ENCODE results near the gene CCDC69.
"Not testable (repeated sequence)": the region's sequence is repeated elsewhere in the genome, so short reads cannot be mapped to it uniquely, and the experiment has no call there.

Gene CCDC69, protein sequence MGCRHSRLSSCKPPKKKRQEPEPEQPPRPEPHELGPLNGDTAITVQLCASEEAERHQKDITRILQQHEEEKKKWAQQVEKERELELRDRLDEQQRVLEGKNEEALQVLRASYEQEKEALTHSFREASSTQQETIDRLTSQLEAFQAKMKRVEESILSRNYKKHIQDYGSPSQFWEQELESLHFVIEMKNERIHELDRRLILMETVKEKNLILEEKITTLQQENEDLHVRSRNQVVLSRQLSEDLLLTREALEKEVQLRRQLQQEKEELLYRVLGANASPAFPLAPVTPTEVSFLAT

GRCh38 chr5:151223447-151224264 is at the start of gene CCDC69:
Gene CCDC69 (minus strand): TSS chr5:151224092. CDS start chr5:151223970, 122 bp downstream.
- DNase-seq (ENCODE audit: low spot score) = peak; percentile 83

DNA sequence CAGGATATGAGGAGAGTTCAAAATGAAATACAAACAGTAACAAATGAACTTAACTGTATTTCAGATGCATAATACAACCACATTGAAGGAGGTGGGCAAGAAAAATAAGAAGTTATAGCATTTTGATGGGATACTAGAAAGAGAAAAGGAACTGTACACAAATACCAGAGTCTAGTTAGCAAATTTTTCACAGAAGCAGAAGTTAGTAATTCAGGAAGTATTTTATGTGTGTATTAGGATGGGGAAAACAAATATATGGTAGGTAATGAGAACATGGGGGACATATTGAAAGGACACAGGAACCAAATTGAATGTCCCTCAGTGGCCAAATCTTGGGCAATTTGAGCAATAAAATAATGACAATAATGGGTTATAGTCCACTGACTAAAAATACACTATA is 47.4 kb upstream of the CCDC69 start:
- no peak for DNase-seq (ENCODE audit: low spot score)

- no peak for DNase-seq (ENCODE audit: low spot score)
Observed at GRCh38 chr5:151270599-151270998, 46.7 kb upstream of the CCDC69 start.

DNA sequence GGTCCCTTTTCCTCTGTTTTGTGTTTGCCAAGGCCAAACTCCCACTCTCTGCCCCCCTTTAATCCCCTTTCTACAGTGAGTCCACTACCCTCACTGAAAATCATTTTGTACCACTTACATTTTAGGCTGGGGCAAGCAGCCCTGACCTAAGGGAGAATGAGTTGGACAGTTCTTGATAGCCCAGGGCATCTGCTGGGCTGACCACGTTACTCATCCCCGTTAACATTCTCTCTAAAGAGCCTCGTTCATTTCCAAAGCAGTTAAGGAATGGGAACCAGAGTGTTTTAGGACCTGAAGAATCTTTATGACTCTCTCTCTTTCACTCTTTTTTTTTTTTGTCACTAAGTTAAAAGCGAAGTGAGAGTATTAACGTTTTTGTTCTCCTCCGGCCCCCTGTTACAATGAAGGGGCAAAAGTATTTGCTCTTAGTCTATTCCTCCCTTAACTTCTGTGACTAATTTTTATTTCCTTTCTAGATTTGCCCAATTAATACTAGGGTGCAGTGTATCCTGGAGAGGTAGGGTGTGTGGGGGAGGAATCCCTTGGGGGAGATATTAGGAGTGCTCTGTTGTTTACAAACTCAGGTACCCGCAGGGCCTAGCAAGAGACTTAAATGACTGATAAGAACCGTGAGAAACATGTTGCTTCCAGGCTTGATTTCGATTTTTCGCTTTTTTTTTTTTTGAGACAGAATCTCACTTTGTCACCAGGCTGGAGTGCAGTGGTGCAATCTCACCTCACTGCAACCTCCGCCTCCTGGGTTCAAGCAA is 43.8 kb upstream of the CCDC69 start:
- DNase-seq (ENCODE audit: low spot score) = no peak

DNA sequence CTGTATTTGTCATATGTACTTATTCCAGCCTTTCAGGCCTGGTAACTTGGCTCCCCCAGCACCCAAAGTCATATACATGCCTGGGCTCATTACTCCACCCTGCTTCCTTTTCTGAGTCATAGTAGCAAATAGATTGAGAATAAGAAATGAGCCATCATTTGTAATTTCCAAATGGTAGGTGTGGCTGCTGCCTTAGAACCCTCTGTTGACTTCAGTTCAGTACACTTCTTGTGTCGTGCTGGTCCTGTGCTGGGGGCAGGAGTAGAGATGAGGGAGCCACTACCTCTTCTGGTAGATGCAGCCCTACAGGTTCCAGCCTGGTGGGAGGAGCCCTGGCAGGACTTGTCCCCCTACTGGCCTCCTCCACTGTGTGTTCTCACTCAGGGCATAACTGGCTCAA is 40.2 kb upstream of the CCDC69 start:
- no peak for DNase-seq (ENCODE audit: low spot score)

DNA sequence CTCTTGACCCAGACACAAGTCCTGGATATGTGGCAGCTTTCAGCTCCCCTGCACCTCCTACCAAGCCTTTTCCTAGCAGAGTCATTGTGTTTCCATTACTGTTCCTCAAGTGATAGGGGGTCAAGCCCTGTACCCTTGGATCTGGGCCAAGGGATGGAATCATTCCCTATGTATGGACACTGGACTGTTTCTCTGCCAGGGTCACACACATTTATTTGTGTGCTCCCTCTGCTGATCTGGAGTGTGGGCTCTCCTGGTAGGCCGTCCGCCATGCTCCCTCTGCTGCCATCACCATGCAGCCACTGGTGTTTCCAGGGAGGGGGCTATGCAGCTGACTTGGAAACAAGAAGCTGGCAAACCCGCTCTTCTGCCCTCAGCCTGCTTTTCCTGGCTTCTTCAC is 38.6 kb upstream of the CCDC69 start:
- no peak for DNase-seq (ENCODE audit: low spot score)

DNA sequence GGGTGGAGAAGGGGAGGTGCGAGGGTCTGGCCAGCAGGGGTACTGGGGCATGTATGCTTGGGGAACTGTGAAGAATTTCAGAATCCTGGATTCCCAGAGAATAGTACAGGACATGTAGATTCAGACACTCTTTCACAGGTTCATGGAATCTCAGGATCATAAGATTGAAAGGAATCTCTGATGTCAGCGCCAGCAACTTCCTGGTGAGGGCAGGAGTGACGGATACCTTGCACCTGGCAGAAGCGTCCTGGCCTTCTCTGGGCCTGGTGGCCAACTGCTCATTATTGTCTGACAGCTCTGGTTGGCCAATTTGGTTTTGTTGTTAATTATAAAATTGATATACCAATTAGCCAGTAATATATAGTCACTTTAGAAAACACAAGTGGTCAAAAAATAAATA is 36.0 kb upstream of the CCDC69 start:
- DNase-seq (ENCODE audit: low spot score) = no peak

- no peak for DNase-seq (ENCODE audit: low spot score)
Observed at GRCh38 chr5:151258816-151259215, 34.9 kb upstream of the CCDC69 start.

- no peak for DNase-seq (ENCODE audit: low spot score)
Observed at GRCh38 chr5:151258201-151258611, 34.3 kb upstream of the CCDC69 start.

DNA sequence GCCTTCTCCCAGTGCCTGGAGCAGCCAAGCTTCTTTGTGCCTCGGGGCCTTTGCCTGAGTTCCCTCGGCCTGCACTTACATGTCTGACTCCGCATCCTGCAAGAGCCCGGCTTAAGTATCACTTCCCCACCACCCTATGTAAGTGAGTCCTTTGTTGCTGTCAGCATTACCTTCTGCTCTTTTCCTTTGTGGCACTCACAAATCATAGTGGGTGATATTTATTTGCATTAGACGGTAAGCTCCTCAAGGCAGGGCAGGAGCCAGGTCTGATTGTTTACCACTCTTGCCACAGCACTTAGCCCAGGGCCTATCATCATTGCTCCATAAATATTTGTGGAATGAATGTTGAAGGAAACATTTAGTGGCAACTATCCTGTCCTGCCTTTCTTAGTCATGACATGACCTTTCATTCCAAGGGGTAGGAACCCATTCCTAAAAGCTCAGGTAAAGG is 33.9 kb upstream of the CCDC69 start:
- no peak for DNase-seq (ENCODE audit: low spot score)

- DNase-seq (ENCODE audit: low spot score) = no peak
Observed at GRCh38 chr5:151255621-151256286, 31.9 kb upstream of the CCDC69 start.

DNA sequence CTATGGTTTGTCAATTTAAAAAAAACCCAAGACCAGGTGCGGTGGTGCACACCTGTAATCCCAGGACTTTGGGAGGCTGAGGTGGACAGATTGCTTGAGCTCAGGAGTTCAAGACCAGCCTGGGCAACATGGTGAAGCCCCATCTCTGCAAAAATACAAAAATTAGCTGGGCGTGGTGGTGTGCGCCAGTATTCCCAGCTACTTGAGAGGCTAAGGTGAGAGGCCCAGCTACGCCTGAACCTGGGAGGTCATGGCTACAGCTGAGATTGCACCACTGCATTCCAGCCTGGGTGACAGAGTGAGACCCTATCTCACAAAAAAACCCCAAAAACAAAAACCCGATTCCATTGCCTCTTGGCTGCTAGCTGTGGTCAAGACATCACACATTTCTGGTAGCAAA is 31.1 kb upstream of the CCDC69 start:
- not testable (repeated sequence) for DNase-seq (ENCODE audit: low spot score)

- no peak for DNase-seq (ENCODE audit: low spot score)
Observed at GRCh38 chr5:151254556-151254955, 30.7 kb upstream of the CCDC69 start.

DNA sequence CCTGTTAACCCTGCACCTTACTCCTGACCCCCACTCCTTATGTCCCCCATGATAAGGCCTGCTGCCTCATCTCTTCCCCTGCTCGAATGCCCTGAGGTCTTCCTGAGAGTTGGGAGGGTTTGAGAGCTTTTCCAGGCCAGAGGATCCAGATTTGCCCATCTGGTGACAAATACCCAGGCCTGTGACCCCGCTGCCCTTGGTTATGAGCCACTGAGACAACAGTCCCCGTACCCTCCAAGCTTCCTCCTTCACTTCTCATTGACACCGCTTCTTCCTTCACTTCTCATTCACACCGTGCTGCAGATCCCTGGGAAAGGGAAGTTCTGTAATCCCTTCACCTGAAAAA is 29.7 kb upstream of the CCDC69 start:
- DNase-seq (ENCODE audit: low spot score) = no peak

- peak; percentile 96 for DNase-seq (ENCODE audit: low spot score)
Observed at GRCh38 chr5:151252762-151253604, 29.1 kb upstream of the CCDC69 start, which contains the start of gene GM2A. Gene GM2A (plus strand): TSS chr5:151253185. CDS start chr5:151253217, 32 bp downstream.

- DNase-seq (ENCODE audit: low spot score) = no peak
Observed at GRCh38 chr5:151251621-151252020, 27.7 kb upstream of the CCDC69 start.

DNA sequence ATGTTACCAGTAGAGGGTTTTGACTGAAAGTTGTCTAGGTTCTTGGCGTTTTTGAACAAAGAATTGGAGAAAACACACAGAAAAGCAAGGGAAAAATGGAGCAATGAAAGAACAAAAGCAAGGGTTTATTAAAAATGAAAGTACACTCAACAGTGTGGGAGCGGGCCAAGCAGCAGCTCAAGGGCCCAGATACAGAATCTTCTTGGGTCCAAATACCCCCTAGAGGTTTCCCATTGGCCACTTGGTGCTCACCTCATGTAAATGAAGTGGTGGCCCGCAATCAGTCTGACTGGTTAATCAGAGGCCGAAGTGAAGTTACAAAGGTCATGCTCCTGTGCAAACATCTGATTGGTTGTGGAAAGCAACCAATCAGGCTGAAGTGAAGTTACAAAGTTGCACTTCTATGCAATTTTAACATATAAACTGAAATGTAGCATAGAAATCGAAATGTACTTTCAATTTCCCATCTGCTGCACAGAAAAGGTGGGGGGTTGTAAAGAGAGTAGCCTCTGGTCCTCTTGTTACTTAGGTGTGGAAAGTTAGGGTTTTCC is 27.2 kb upstream of the CCDC69 start:
- no peak for DNase-seq (ENCODE audit: low spot score)

- no peak for DNase-seq (ENCODE audit: low spot score)
Observed at GRCh38 chr5:151250346-151251000, 26.6 kb upstream of the CCDC69 start.

- DNase-seq (ENCODE audit: low spot score) = no peak
Observed at GRCh38 chr5:151249281-151249680, 25.4 kb upstream of the CCDC69 start.

- peak; percentile 60 for DNase-seq (ENCODE audit: low spot score)
Observed at GRCh38 chr5:151248651-151249050, 24.8 kb upstream of the CCDC69 start.

All from D341Med (cell line).